GM12892 (cell line): Measurements from ENCODE around the gene GRAMD1A.

Source experiments
- POLR2A ChIP-seq: IDR thresholded peaks from 2 replicates; pipeline ENCODE4 v1.6.1; 2011; ENCODE audit warnings: low read depth, low read length, control low read depth
- POLR2AphosphoS5 ChIP-seq: IDR thresholded peaks from 2 replicates; pipeline ENCODE4 v1.6.1; 2011; ENCODE audit warnings: low read depth, low read length, control low read depth
- TAF1 ChIP-seq: IDR thresholded peaks from 2 replicates; pipeline ENCODE4 v1.6.1; 2011; ENCODE audit warnings: low read depth, mild to moderate bottlenecking, control low read depth, low read length, borderline replicate concordance

GRCh38 chr19:35006999-35007365 is 6.9 kb downstream of the GRAMD1A start:
- TF ChIP-seq POLR2A (no peak), TAF1 (no peak), POLR2AphosphoS5 (no peak)
